ENCODE data around the gene DNAI2.
"Not testable (repeated sequence)": the region's sequence is repeated elsewhere in the genome, so short reads cannot be mapped to it uniquely, and the experiment has no call there.

The DNAI2 gene

GRCh38 chr17:74252211-74252610, 21.8 kb upstream of the DNAI2 start:
- no peak for DNase-seq (ENCODE audit: low read depth)
- H3K4me3 ChIP-seq (ENCODE audit: low read depth, low read length) = no peak overlapping the region
- TF ChIP-seq CTCF (IDR thresholded peaks at IDR 0.05; ENCODE audit: insufficient read depth, low read depth, low read length, missing control alignments) = no peak

- TF ChIP-seq CTCF (IDR thresholded peaks at IDR 0.05; ENCODE audit: insufficient read depth, low read depth, low read length, missing control alignments) = no peak
- DNase-seq (ENCODE audit: low read depth) = no peak
- no peak overlapping the region for H3K4me3 ChIP-seq (ENCODE audit: low read depth, low read length)
Measured at GRCh38 chr17:74253036-74253435, 21.0 kb upstream of the DNAI2 start.

GRCh38 chr17:74257311-74257710, 16.7 kb upstream of the DNAI2 start:
- no peak for DNase-seq (ENCODE audit: low read depth)
- H3K4me3 ChIP-seq (ENCODE audit: low read depth, low read length) = no peak overlapping the region
- TF ChIP-seq CTCF (IDR thresholded peaks at IDR 0.05; ENCODE audit: insufficient read depth, low read depth, low read length, missing control alignments) = no peak

- no peak for DNase-seq (ENCODE audit: low read depth)
- no peak overlapping the region for H3K4me3 ChIP-seq (ENCODE audit: low read depth, low read length)
- TF ChIP-seq CTCF (IDR thresholded peaks at IDR 0.05; ENCODE audit: insufficient read depth, low read depth, low read length, missing control alignments) = no peak
Measured at GRCh38 chr17:74259667-74260524, 14.1 kb upstream of the DNAI2 start.

- no peak for TF ChIP-seq CTCF (IDR thresholded peaks at IDR 0.05; ENCODE audit: insufficient read depth, low read depth, low read length, missing control alignments)
- DNase-seq (ENCODE audit: low read depth) = no peak
- H3K4me3 ChIP-seq (ENCODE audit: low read depth, low read length) = no peak overlapping the region
Measured at GRCh38 chr17:74260525-74260850, 13.5 kb upstream of the DNAI2 start.

GRCh38 chr17:74262601-74263000, 11.4 kb upstream of the DNAI2 start:
- no peak for TF ChIP-seq CTCF (IDR thresholded peaks at IDR 0.05; ENCODE audit: insufficient read depth, low read depth, low read length, missing control alignments)
- no peak overlapping the region for H3K4me3 ChIP-seq (ENCODE audit: low read depth, low read length)
- no peak for DNase-seq (ENCODE audit: low read depth)

- not testable (repeated sequence) for DNase-seq (ENCODE audit: low read depth); H3K4me3 ChIP-seq (ENCODE audit: low read depth, low read length)
Measured at GRCh38 chr17:74267054-74267453, 7.0 kb upstream of the DNAI2 start.

All from GM12865 (cell line).